Effector memory CD4-positive, alpha-beta T cell (primary cell): ENCODE measurements around the gene MBD2.

Experiments
- DNase-seq, 3 donors: peaks; one replicate each; pipeline ENCODE4 v3.0.0-alpha.2; 2020
- H3K27ac ChIP-seq: 2 replicates; pipeline ENCODE4 v1.7.0; 2013; ENCODE audit warnings: mild to moderate bottlenecking, low read length, moderate library complexity; ENCODE audit not compliant: insufficient read depth, poor library complexity, severe bottlenecking
- H3K27me3 ChIP-seq: replicated peaks from 2 replicates; pipeline ENCODE4 v1.7.0; 2013; ENCODE audit warnings: mild to moderate bottlenecking, low read length; ENCODE audit not compliant: insufficient read depth, control insufficient read depth, poor library complexity, severe bottlenecking
- H3K36me3 ChIP-seq: 2 replicates; pipeline ENCODE4 v1.7.0; 2013; ENCODE audit warnings: mild to moderate bottlenecking, low read length, moderate library complexity; ENCODE audit not compliant: control insufficient read depth, insufficient read depth
- H3K4me1 ChIP-seq: 2 replicates; pipeline ENCODE4 v1.7.0; 2013; ENCODE audit warnings: low read length, mild to moderate bottlenecking; ENCODE audit not compliant: control insufficient read depth, insufficient read depth, poor library complexity, severe bottlenecking
- H3K4me3 ChIP-seq: 2 replicates; pipeline ENCODE4 v1.7.0; 2013; ENCODE audit warnings: low read length, low read depth, mild to moderate bottlenecking; ENCODE audit not compliant: insufficient read depth, poor library complexity, severe bottlenecking
- H3K9me3 ChIP-seq: 2 replicates; pipeline ENCODE4 v1.7.0; 2013; ENCODE audit warnings: mild to moderate bottlenecking, low read length, moderate library complexity; ENCODE audit not compliant: control insufficient read depth

The MBD2 gene

GRCh38 chr18:54204883-54205282 is 19.6 kb downstream of the MBD2 start:
- peaks cover 20% of the 10 kb centered on the region for H3K36me3 ChIP-seq

GRCh38 chr18:54203914-54204313 is 20.6 kb downstream of the MBD2 start:
- H3K4me1 ChIP-seq, result no peaks in the 10 kb centered on the region
- no peaks in the 10 kb centered on the region for H3K27me3 ChIP-seq
- DNase-seq, result no peak
- H3K36me3 ChIP-seq, result peaks cover 20% of the 10 kb centered on the region
- no peaks in the 10 kb centered on the region for H3K9me3 ChIP-seq
- H3K27ac ChIP-seq, result no peak overlapping the region
- no peak overlapping the region for H3K4me3 ChIP-seq

More at GRCh38 chr18:54204883-54205282, 19.6 kb downstream of the MBD2 start:
- Histone ChIP-seq H3K27me3 (no peaks in the 10 kb centered on the region), H3K4me1 (no peaks in the 10 kb centered on the region), H3K9me3 (no peaks in the 10 kb centered on the region), H3K27ac (no peak overlapping the region), H3K4me3 (no peak overlapping the region)
- DNase-seq, result no peak

- Histone ChIP-seq H3K36me3 (peaks cover 20% of the 10 kb centered on the region), H3K27ac (no peak overlapping the region), H3K4me3 (no peak overlapping the region)
Measured at GRCh38 chr18:54202851-54203250, 21.6 kb downstream of the MBD2 start.

GRCh38 chr18:54197747-54198411 is 26.6 kb downstream of the MBD2 start:
- no peaks in the 10 kb centered on the region for H3K27me3 ChIP-seq
- H3K27ac ChIP-seq, result no peak overlapping the region
- no peak for DNase-seq
- peaks cover 6% of the 10 kb centered on the region for H3K36me3 ChIP-seq
- H3K9me3 ChIP-seq, result no peaks in the 10 kb centered on the region
- H3K4me3 ChIP-seq, result no peak overlapping the region
- H3K4me1 ChIP-seq, result no peaks in the 10 kb centered on the region

More at GRCh38 chr18:54202851-54203250, 21.6 kb downstream of the MBD2 start:
- no peak for DNase-seq
- Histone ChIP-seq H3K4me1 (no peaks in the 10 kb centered on the region), H3K27me3 (no peaks in the 10 kb centered on the region), H3K9me3 (no peaks in the 10 kb centered on the region)

GRCh38 chr18:54193786-54194185 is 30.7 kb downstream of the MBD2 start:
- Histone ChIP-seq H3K27me3 (no peaks in the 10 kb centered on the region), H3K4me3 (no peak overlapping the region), H3K9me3 (no peaks in the 10 kb centered on the region), H3K4me1 (no peaks in the 10 kb centered on the region), H3K36me3 (no peaks in the 10 kb centered on the region), H3K27ac (no peak overlapping the region)
- no peak for DNase-seq

GRCh38 chr18:54192900-54193299 is 31.6 kb downstream of the MBD2 start:
- Histone ChIP-seq H3K36me3 (peaks cover 2% of the 10 kb centered on the region), H3K27me3 (no peaks in the 10 kb centered on the region), H3K27ac (no peak overlapping the region), H3K4me1 (no peaks in the 10 kb centered on the region), H3K4me3 (no peak overlapping the region), H3K9me3 (no peaks in the 10 kb centered on the region)
- no peak for DNase-seq

- H3K4me3 ChIP-seq, result no peak overlapping the region
- H3K4me1 ChIP-seq, result no peaks in the 10 kb centered on the region
- H3K27me3 ChIP-seq, result no peaks in the 10 kb centered on the region
- no peaks in the 10 kb centered on the region for H3K9me3 ChIP-seq
- no peak for DNase-seq
- peaks cover 7% of the 10 kb centered on the region for H3K36me3 ChIP-seq
- no peak overlapping the region for H3K27ac ChIP-seq
Measured at GRCh38 chr18:54192415-54192814, 32.1 kb downstream of the MBD2 start.

- H3K36me3 ChIP-seq, result peaks cover 9% of the 10 kb centered on the region
- no peak for DNase-seq
- no peaks in the 10 kb centered on the region for H3K9me3 ChIP-seq
- H3K4me1 ChIP-seq, result no peaks in the 10 kb centered on the region
- H3K4me3 ChIP-seq, result no peak overlapping the region
- no peak overlapping the region for H3K27ac ChIP-seq
- H3K27me3 ChIP-seq, result no peaks in the 10 kb centered on the region
Measured at GRCh38 chr18:54191352-54191751, 33.1 kb downstream of the MBD2 start.

GRCh38 chr18:54187372-54187771 is 37.1 kb downstream of the MBD2 start:
- H3K4me3 ChIP-seq, result no peak overlapping the region
- no peaks in the 10 kb centered on the region for H3K27me3 ChIP-seq
- no peaks in the 10 kb centered on the region for H3K9me3 ChIP-seq
- no peak overlapping the region for H3K27ac ChIP-seq
- no peaks in the 10 kb centered on the region for H3K4me1 ChIP-seq
- peaks cover 9% of the 10 kb centered on the region for H3K36me3 ChIP-seq
- no peak for DNase-seq

- H3K27me3 ChIP-seq, result no peaks in the 10 kb centered on the region
- no peaks in the 10 kb centered on the region for H3K4me1 ChIP-seq
- peaks cover 9% of the 10 kb centered on the region for H3K36me3 ChIP-seq
- H3K9me3 ChIP-seq, result no peaks in the 10 kb centered on the region
- H3K4me3 ChIP-seq, result no peak overlapping the region
- no peak for DNase-seq
- no peak overlapping the region for H3K27ac ChIP-seq
Measured at GRCh38 chr18:54184836-54185235, 39.6 kb downstream of the MBD2 start.
